Measurements from ENCODE around the gene SORCS3.

DNA sequence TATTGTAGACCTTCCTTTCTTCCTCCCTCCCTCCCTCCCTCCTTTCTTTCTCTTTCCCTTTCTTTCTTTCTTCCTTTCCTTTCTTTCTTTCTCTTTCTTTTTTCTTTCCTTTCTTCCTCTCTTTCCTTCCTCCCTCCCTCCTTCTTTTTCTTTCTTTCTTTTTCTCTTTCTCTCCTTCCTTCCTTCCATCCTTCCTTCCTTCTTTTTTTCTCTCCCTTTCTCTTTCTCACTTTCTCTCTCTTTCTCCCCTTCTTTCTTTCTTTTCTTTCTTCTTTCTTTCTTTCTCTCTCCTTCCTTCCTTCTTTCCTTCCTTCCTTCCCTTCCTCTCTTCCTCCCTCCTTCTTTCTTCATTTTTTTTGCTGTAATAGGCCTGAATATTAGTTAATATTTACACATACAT, 638.0 kb downstream of the SORCS3 start:
- TF ChIP-seq, protein P1, sequence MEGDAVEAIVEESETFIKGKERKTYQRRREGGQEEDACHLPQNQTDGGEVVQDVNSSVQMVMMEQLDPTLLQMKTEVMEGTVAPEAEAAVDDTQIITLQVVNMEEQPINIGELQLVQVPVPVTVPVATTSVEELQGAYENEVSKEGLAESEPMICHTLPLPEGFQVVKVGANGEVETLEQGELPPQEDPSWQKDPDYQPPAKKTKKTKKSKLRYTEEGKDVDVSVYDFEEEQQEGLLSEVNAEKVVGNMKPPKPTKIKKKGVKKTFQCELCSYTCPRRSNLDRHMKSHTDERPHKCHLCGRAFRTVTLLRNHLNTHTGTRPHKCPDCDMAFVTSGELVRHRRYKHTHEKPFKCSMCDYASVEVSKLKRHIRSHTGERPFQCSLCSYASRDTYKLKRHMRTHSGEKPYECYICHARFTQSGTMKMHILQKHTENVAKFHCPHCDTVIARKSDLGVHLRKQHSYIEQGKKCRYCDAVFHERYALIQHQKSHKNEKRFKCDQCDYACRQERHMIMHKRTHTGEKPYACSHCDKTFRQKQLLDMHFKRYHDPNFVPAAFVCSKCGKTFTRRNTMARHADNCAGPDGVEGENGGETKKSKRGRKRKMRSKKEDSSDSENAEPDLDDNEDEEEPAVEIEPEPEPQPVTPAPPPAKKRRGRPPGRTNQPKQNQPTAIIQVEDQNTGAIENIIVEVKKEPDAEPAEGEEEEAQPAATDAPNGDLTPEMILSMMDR (conservative IDR thresholded peaks at IDR 0.05), result no peak
- TF ChIP-seq ZFX (IDR thresholded peaks at IDR 0.05), result no peak

Data from C4-2B (cell line).